Glomerular visceral epithelial cell (primary cell): ENCODE results near the gene LACTB.

Source experiments
- DNase-seq: peaks from one replicate; pipeline ENCODE4 v3.0.0-alpha.2; 2016; ENCODE audit errors: extremely low spot score

The LACTB gene

GRCh38 chr15:63124506-63124905 is 2.8 kb downstream of the LACTB start:
- no peak for DNase-seq

- DNase-seq, result no peak
Observed at GRCh38 chr15:63126726-63127125, 5.1 kb downstream of the LACTB start.

GRCh38 chr15:63133786-63134185 is 12.1 kb downstream of the LACTB start:
- DNase-seq, result no peak

- DNase-seq, result no peak
Observed at GRCh38 chr15:63134245-63134985, 12.8 kb downstream of the LACTB start.

- DNase-seq, result no peak
Observed at GRCh38 chr15:63135281-63135680, 13.6 kb downstream of the LACTB start.

GRCh38 chr15:63135804-63136203 is 14.1 kb downstream of the LACTB start:
- peak; percentile 35 for DNase-seq

GRCh38 chr15:63136742-63137141 is 15.1 kb downstream of the LACTB start:
- no peak for DNase-seq

GRCh38 chr15:63140936-63141335 is 19.3 kb downstream of the LACTB start:
- DNase-seq, result no peak

- DNase-seq, result no peak
Observed at GRCh38 chr15:63145426-63145825, 23.8 kb downstream of the LACTB start.

- no peak for DNase-seq
Observed at GRCh38 chr15:63146684-63147083, 25.0 kb downstream of the LACTB start.

- DNase-seq, result no peak
Observed at GRCh38 chr15:63151665-63152064, 30.0 kb downstream of the LACTB start.

GRCh38 chr15:63155486-63155885 is 33.8 kb downstream of the LACTB start:
- DNase-seq, result no peak

- peak; percentile 15 for DNase-seq
Observed at GRCh38 chr15:63156086-63156710, 34.5 kb downstream of the LACTB start.

GRCh38 chr15:63156755-63157117 is 35.1 kb downstream of the LACTB start:
- DNase-seq, result peak; percentile 81

GRCh38 chr15:63157118-63157843 is 35.6 kb downstream of the LACTB start, which contains the start of gene RPS27L:
RPS27L (minus strand) TSS chr15:63157477; CDS start chr15:63157405, 72 bp downstream.
- peak; percentile 92 for DNase-seq

GRCh38 chr15:63157891-63158431 is 36.3 kb downstream of the LACTB start:
- DNase-seq, result peak; percentile 77

GRCh38 chr15:63160638-63161037 is 39.0 kb downstream of the LACTB start:
- no peak for DNase-seq

GRCh38 chr15:63163217-63163616 is 41.6 kb downstream of the LACTB start:
- no peak for DNase-seq

GRCh38 chr15:63165166-63165859 is 43.7 kb downstream of the LACTB start:
- no peak for DNase-seq

GRCh38 chr15:63166219-63166618 is 44.6 kb downstream of the LACTB start:
- DNase-seq, result no peak

- no peak for DNase-seq
Observed at GRCh38 chr15:63169788-63170187, 48.1 kb downstream of the LACTB start.

GRCh38 chr15:63172376-63172775 is 50.7 kb downstream of the LACTB start:
- no peak for DNase-seq
